PC-3 (cell line): ENCODE results near the gene SUCNR1. TPM values are rescaled to one million over a fixed set of nuclear protein-coding genes. Genes with fewer than 3 reads are reported as not detected.
A peak's percentile ranks its signal among the peaks of the same experiment; 100 is the strongest.

Experiments used
- ATAC-seq: fragments of 200-7000 bp; cut with Tn5 transposase; 2 replicates; pipeline ENCODE4 v1.9.1; 2020; ENCODE audit warnings: mild to moderate bottlenecking, moderate library complexity
- BruUV-seq: library from RNA; stranded (reverse); fragments of 400-500 nt; replicated peaks from 2 replicates; lab custom pipeline; 2021; lab: Mats Ljungman, UMichigan
- CTCF ChIA-PET: fragments of 300-600 bp; sonication (Branson Sonifier 250); formaldehyde crosslinking; loops from one replicate; lab custom pipeline; 2022; ENCODE audit warnings: antibody characterized with exemption; lab: Charles Lee
- POLR2A ChIA-PET: fragments of 300-600 bp; sonication (Branson Sonifier 250); formaldehyde crosslinking; loops from one replicate; lab custom pipeline; 2022; ENCODE audit warnings: antibody characterized with exemption; ENCODE audit not compliant: unreplicated experiment; lab: Charles Lee
- DNase-seq: peaks from one replicate; pipeline ENCODE4 v3.0.0-alpha.2; 2015
- H2AFZ ChIP-seq: fragments of 300-600 bp; sonication (generic); 2 replicates; pipeline ENCODE4 v1.6.0; 2016; ENCODE audit warnings: antibody characterized with exemption, low read length
- H3F3A ChIP-seq: fragments of 300-600 bp; sonication (generic); one replicate; pipeline ENCODE4 v1.6.0; 2017; ENCODE audit warnings: antibody characterized with exemption, low read length, control low read depth, mild to moderate bottlenecking; ENCODE audit not compliant: unreplicated experiment
- H3K27ac ChIP-seq: fragments of 300-600 bp; sonication (generic); 2 replicates; pipeline ENCODE4 v1.5.1; 2016; ENCODE audit warnings: mild to moderate bottlenecking, low read length
- H3K27me3 ChIP-seq: fragments of 300-600 bp; sonication (generic); 2 replicates; pipeline ENCODE4 v1.6.1; 2016; ENCODE audit warnings: low read length, mixed read lengths
- H3K36me3 ChIP-seq: fragments of 300-600 bp; sonication (generic); 2 replicates; pipeline ENCODE4 v1.6.1; 2016; ENCODE audit warnings: low read depth, mixed run types, low read length, mixed read lengths
- H3K4me1 ChIP-seq: fragments of 300-600 bp; sonication (generic); 2 replicates; pipeline ENCODE4 v1.5.1; 2016; ENCODE audit warnings: low read length; ENCODE audit not compliant: insufficient read depth
- H3K4me2 ChIP-seq: fragments of 300-600 bp; sonication (generic); 2 replicates; pipeline ENCODE4 v1.6.0; 2016; ENCODE audit warnings: low read length
- H3K4me3 ChIP-seq: fragments of 300-600 bp; sonication (generic); 2 replicates; pipeline ENCODE4 v1.5.1; 2016; ENCODE audit warnings: mild to moderate bottlenecking, low read length, mixed read lengths
- H3K79me2 ChIP-seq: fragments of 300-600 bp; sonication (generic); 2 replicates; pipeline ENCODE4 v1.6.1; 2017; ENCODE audit warnings: low read length, mixed read lengths
- H3K9ac ChIP-seq: fragments of 300-600 bp; sonication (generic); 2 replicates; pipeline ENCODE4 v1.6.0; 2016; ENCODE audit warnings: mild to moderate bottlenecking, low read length
- H3K9me2 ChIP-seq: fragments of 300-600 bp; sonication (generic); replicated peaks from 2 replicates; pipeline ENCODE4 v1.6.1; 2016; ENCODE audit warnings: mixed run types, low read length, mixed read lengths
- H3K9me3 ChIP-seq: fragments of 300-600 bp; sonication (generic); 2 replicates; pipeline ENCODE4 v1.6.1; 2016; ENCODE audit warnings: low read length, mixed read lengths
- H4K20me1 ChIP-seq: fragments of 300-600 bp; sonication (generic); 2 replicates; pipeline ENCODE4 v1.6.1; 2016; ENCODE audit warnings: low read length, mixed read lengths
- EZH2 ChIP-seq: fragments of 300-600 bp; sonication (generic); IDR thresholded peaks from one replicate; pipeline ENCODE4 v1.6.1; 2017; ENCODE audit warnings: antibody characterized with exemption, mild to moderate bottlenecking, low read length; ENCODE audit not compliant: unreplicated experiment
- EZH2phosphoT487 ChIP-seq: fragments of 300-600 bp; sonication (generic); IDR thresholded peaks from 2 replicates; pipeline ENCODE4 v1.6.1; 2018; ENCODE audit warnings: mild to moderate bottlenecking, antibody characterized with exemption, low read length, borderline replicate concordance
- intact Hi-C: fragments of 100-400 bp; cut with micrococcal nuclease; formaldehyde crosslinking; loops from 2 replicates; pipeline ENCODE4 v1.9.0; 2023
- total RNA-seq: library from RNA; depleted of rRNA; stranded (reverse); fragments of >200 nt; gene quantifications from 2 replicates; pipeline ENCODE4 v1.2.3, GENCODE V29; 2014
- TF ChIP-seq, protein P1 (sequence below): fragments of 300-600 bp; sonication (generic); conservative IDR thresholded peaks from 2 replicates; pipeline ENCODE4 v1.5.1; 2017; ENCODE audit warnings: antibody characterized with exemption, low read depth, mild to moderate bottlenecking, low read length

The SUCNR1 gene
- total RNA-seq, 1 experiment from 2014 or later, result not detected

DNA sequence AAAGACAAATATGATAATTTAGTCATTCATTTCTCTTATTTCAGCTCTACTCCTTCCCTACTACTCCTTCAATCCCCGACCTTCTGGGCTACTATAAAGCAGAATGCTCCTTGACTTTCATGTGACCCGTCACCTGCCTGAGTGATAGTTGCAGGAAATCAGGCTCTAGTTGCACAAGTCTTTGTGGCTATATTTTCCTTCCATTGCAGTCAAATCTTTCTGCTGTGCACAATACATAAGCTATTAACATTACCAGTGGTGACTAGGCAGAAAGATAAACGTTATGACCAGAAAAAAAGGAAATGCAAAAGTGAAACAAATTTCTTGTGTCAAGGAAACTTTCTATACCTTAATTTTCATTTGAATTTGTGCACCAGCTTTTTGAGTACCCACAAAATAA lies 2.3 kb downstream of the SUCNR1 start:
- no peak for DNase-seq
- no peak for TF ChIP-seq EZH2phosphoT487
- TF ChIP-seq EZH2, result no peak
- TF ChIP-seq, protein P1, sequence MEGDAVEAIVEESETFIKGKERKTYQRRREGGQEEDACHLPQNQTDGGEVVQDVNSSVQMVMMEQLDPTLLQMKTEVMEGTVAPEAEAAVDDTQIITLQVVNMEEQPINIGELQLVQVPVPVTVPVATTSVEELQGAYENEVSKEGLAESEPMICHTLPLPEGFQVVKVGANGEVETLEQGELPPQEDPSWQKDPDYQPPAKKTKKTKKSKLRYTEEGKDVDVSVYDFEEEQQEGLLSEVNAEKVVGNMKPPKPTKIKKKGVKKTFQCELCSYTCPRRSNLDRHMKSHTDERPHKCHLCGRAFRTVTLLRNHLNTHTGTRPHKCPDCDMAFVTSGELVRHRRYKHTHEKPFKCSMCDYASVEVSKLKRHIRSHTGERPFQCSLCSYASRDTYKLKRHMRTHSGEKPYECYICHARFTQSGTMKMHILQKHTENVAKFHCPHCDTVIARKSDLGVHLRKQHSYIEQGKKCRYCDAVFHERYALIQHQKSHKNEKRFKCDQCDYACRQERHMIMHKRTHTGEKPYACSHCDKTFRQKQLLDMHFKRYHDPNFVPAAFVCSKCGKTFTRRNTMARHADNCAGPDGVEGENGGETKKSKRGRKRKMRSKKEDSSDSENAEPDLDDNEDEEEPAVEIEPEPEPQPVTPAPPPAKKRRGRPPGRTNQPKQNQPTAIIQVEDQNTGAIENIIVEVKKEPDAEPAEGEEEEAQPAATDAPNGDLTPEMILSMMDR, result no peak
- H3K79me2 ChIP-seq, result no peaks in the 10 kb centered on the region
- POLR2A ChIA-PET, result no interaction called here
- H3K9me3 ChIP-seq, result no peaks in the 10 kb centered on the region
- H3K27me3 ChIP-seq, result no peaks in the 10 kb centered on the region
- no peak overlapping the region for H3K4me3 ChIP-seq
- no peaks in the 10 kb centered on the region for H4K20me1 ChIP-seq
- H2AFZ ChIP-seq, result peak overlapping the region; percentile 56
- CTCF ChIA-PET, result no interaction called here
- no peak overlapping the region for H3K27ac ChIP-seq
- ATAC-seq, result peak; percentile 35
- intact Hi-C loops, result no loop called here
- peak overlapping the region; percentile 51 for H3K4me2 ChIP-seq
- no peaks in the 10 kb centered on the region for H3F3A ChIP-seq
- H3K9me2 ChIP-seq, result no peaks in the 10 kb centered on the region
- H3K4me1 ChIP-seq, result peaks cover 11% of the 10 kb centered on the region
- BruUV-seq, result no TSS peak
- no peak overlapping the region for H3K9ac ChIP-seq
- no peaks in the 10 kb centered on the region for H3K36me3 ChIP-seq

DNA sequence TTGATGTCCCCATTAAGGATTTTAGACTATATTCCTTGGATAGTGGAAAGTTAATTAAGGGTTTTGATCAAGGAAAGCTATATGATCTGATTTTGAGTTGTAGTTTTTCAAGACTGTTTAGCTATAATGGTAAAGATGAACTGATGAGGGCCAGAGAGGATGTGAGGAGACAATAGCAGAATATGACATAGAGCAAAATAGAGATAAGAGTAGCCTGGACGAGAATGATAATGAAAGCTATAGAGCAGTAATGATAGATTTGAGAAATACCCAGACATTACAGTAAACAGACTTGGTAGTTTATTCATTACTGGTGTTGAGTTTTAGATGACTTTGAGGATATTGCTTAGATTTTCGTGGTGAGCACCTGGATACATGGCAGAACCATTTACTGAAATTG lies 3.8 kb downstream of the SUCNR1 start:
- H3F3A ChIP-seq, result no peaks in the 10 kb centered on the region
- ChIA-PET POLR2A (no interaction called here), CTCF (no interaction called here)
- ATAC-seq, result no peak
- intact Hi-C loops, result no loop called here
- H3K4me2 ChIP-seq, result no peak overlapping the region
- no peak overlapping the region for H2AFZ ChIP-seq
- no peaks in the 10 kb centered on the region for H3K9me2 ChIP-seq
- no peak overlapping the region for H3K4me3 ChIP-seq
- no peaks in the 10 kb centered on the region for H3K79me2 ChIP-seq
- no peaks in the 10 kb centered on the region for H3K9me3 ChIP-seq
- no peak overlapping the region for H3K9ac ChIP-seq
- H3K27me3 ChIP-seq, result no peaks in the 10 kb centered on the region
- H3K36me3 ChIP-seq, result no peaks in the 10 kb centered on the region
- TF ChIP-seq EZH2phosphoT487, result no peak
- no peak for TF ChIP-seq EZH2
- TF ChIP-seq, protein P1, result no peak
- no peaks in the 10 kb centered on the region for H4K20me1 ChIP-seq
- BruUV-seq, result no TSS peak
- DNase-seq, result no peak
- H3K4me1 ChIP-seq, result peaks cover 11% of the 10 kb centered on the region
- no peak overlapping the region for H3K27ac ChIP-seq

DNA sequence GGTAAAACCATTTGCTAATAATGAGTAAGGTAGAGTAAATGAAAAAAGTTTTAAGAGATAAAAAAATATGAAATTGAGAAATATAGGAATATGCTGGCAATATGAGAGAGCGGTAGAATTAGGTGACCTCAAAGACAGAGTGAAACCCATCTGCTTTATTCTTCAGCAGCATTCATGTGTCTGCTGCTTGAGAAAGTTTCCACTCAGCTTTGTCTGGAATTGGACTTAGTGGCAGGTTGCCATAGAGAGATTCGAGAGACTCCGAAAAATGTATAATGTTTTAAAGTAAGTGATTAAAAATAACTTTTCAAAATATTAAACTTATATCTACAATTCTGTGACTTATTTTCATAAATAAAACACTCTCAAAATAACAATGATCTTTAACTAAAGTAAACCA lies 5.0 kb downstream of the SUCNR1 start:
- ChIA-PET POLR2A (no interaction called here), CTCF (no interaction called here)
- no peaks in the 10 kb centered on the region for H3K9me2 ChIP-seq
- no peak overlapping the region for H3K4me3 ChIP-seq
- no peaks in the 10 kb centered on the region for H3K9me3 ChIP-seq
- intact Hi-C loops, result no loop called here
- no peak overlapping the region for H3K4me2 ChIP-seq
- no peak overlapping the region for H2AFZ ChIP-seq
- H3K36me3 ChIP-seq, result no peaks in the 10 kb centered on the region
- H3K79me2 ChIP-seq, result no peaks in the 10 kb centered on the region
- H3K9ac ChIP-seq, result no peak overlapping the region
- H3K4me1 ChIP-seq, result peaks cover 11% of the 10 kb centered on the region
- TF ChIP-seq, protein P1, result no peak
- TF ChIP-seq EZH2 (no peak), EZH2phosphoT487 (no peak)
- no peaks in the 10 kb centered on the region for H4K20me1 ChIP-seq
- no peak for ATAC-seq
- no peak for DNase-seq
- no peak overlapping the region for H3K27ac ChIP-seq
- H3K27me3 ChIP-seq, result no peaks in the 10 kb centered on the region
- H3F3A ChIP-seq, result no peaks in the 10 kb centered on the region
- no TSS peak for BruUV-seq
